GM18502 (cell line): ENCODE measurements around the gene BPIFB1.

Experiments used
- ATAC-seq: cut with Tn5 transposase; IDR thresholded peaks from one replicate; pipeline ENCODE4 v1.9.1; 2021; ENCODE audit warnings: mild to moderate bottlenecking; ENCODE audit not compliant: unreplicated experiment, poor library complexity

BPIFB1 gene

DNA sequence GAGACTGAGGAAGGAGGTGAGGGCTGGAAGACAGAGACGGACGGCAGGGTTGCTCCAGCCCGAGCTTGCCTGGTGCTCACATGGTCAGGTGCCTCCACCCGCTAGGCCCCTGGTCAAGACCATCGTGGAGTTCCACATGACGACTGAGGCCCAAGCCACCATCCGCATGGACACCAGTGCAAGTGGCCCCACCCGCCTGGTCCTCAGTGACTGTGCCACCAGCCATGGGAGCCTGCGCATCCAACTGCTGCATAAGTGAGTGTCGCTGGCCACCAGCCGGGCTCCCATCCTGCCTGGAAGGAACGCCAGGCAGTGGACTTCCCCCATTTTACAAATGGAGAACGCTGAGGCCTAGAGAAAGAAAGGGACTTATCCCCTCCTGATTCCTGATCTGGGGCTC is 7.8 kb downstream of the BPIFB1 start:
- ATAC-seq: no peak

DNA sequence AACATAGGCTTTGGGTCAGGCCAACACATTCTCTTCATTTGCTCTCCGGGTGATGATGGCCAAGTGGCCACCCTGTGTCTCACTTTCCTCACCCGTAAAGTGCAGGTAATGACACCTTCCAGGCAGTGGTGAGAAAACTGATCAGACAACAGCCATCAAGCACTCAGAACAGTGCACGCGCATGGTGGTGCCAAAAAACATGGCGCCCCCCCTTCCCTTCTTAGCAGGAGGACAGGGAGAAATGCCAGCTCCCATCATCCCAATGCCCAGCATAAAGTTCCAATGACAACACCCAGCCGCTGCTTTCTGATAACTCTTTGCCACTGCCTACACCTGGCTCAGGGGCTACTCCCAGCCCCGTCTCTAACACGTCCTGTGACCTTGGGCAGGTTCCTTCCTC is 8.4 kb downstream of the BPIFB1 start:
- no peak for ATAC-seq

DNA sequence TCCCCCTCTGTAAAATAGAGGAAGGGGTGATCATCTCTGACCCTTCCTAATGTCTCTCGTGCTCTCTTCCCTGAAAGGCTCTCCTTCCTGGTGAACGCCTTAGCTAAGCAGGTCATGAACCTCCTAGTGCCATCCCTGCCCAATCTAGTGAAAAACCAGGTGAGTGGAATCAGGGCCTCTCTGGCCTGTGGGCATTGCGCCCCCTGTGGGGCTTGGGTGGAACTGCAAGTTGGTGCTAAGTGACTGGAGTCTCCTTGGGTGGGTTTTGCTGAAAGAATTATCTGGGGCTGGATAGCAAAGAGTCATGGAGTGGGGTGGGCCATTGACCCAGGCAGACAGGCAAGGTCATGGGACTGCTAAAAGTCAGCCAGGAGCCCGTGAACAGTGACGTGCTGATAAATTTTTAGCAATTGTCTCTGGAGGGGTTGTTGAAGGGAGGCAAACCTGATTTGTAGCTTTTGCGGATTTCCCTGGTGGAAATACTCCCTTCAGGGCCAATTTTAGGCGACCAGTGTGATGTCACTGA is 8.9 kb downstream of the BPIFB1 start:
- no peak for ATAC-seq

DNA sequence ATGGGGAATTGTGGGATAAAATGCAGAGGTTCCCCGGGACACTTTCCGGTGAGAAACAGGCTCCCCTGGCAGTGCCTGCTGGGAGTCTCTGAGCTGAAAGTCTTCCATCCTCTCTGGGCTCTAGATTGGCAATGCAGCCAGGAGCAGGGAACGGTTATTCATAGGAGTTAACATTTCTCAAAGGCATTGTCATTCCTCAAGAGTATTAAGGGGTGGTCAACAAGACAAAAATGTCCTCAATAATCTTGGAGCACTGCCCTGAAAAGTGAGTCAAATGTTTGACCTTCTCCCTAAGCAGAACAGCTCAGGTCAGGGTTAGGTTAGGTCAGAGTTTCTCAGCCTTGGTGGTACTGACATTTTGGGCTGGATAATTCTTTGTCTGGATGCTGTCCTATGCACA is 13.2 kb downstream of the BPIFB1 start:
- no peak for ATAC-seq

DNA sequence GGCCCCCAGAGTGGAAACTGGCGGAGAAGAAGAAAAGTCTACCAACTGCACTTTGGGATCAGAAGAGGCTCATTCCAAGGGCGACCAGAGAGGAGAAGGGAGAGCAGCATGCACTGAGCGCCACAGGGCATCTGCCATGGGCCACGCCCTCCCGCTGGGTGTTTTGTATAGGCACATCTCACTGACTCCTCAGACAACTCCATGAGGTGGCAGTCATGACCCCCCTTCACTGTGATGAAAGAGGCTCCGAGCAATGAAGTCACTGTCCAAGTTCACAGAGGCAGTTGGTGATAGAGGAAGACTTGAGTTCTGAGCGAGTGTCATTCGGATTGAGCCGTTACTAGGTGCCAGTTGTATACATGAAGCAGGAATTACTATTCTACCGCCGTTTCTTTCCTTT is 15.4 kb downstream of the BPIFB1 start:
- ATAC-seq: no peak

DNA sequence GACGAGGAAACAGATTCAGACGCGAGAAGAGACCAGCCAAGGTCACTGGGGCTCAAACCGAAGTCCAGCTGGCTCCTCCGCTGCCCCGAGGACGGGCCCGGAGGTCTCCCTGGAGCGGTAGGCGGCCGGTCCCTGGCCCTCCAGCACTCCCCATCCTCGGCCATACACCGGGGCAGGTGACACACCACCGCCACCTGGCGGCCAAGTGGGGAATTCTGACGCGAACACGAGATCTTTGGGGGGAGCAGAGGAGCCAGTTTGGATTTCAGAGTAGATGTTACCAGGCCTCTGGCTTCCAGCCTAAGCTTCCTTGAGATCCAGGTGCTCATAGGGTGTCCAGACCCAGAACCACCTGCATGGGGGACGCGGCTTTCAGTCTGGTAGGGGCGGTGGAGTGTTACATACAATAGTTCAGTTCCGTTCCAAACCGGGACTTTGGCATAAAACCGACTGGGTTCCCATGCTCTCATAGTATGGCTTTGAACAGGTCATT is 16.1 kb downstream of the BPIFB1 start:
- no peak for ATAC-seq

DNA sequence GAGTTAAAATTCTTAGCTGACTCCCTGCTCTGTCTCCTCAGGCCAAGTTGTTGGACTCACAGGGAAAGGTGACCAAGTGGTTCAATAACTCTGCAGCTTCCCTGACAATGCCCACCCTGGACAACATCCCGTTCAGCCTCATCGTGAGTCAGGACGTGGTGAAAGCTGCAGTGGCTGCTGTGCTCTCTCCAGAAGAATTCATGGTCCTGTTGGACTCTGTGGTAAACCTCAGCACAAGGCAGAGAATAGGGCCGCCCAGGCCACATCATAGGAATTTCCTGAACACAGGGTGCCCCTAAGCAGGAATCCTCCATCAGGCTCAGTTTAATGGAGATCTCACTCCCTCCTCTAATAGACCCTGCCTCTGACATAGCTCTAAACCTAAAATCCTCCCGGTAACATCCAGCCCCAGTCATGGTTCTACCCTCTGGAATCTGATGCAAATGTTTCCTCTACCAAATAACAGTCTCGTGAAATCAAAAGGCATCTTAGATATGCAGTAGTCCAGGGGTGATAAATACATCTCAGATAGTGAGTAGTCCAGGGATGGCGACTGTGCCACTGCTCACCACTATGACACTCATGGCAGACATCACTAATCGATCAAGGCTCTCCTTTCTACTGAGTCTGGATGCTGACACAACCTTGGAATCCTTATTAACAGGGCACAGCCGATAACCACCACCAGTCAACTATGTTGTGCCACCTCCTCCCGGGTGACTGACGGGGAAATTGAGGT is 18.3 kb downstream of the BPIFB1 start:
- ATAC-seq: no peak

DNA sequence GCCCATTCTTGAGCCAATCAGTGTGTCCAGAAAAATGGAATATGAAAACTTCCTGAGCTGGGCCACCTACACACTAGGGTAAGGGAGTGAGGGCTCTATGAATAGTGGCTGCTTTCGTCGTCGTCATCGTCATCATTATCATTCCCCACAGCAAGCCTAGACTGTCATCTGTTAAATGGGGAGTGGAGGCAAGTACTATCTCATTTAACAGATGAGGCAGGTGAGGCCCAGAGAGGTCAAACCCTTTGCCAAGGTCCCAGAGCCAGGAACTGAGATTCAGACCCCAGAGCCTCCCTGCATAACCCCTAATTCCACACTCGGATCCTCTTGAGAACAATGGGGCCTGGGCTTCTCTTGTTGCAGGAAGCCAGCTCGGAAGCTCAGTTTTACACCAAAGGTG is 20.6 kb downstream of the BPIFB1 start:
- ATAC-seq: no peak

DNA sequence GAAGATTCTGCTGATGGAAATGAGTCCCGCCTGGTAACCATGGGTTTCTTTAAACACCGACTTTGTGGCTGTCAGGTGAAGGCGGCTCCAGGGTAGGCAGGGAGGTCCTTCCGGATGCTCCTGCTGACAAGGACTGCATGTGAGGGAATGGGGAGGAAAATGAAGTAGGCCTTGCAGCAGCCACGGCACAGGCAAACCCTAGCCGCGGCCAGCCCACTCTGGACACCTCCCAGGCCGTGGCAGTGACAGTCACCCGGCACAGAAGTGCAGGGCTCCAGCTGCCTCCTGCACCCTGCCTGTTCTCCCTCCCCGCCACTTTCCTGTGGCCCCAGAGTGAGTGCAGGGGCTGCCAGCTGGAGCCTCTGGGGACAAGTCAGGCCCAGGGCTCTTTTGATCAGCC is 21.0 kb downstream of the BPIFB1 start:
- no peak for ATAC-seq

DNA sequence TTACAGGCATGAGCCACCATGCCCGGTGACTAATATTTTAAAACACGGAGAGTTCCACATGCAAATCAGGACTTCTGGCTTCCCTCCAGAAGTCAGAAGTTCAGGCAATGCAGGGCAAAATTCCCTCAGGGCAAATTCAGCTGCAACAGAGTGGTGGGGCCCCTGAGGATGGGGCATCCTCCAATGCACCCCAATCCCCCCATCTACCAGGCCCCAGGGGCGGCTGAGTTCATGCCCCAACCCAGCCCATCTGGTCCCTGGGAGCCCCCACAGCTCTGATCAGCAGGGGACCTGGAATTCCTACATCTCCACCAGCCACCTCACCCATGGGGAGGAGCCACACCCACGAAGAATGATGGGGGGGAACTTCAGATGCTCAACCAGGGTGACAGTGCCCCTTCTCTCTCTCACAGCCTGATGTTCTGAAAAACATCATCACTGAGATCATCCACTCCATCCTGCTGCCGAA is 22.6 kb downstream of the BPIFB1 start:
- ATAC-seq: no peak

DNA sequence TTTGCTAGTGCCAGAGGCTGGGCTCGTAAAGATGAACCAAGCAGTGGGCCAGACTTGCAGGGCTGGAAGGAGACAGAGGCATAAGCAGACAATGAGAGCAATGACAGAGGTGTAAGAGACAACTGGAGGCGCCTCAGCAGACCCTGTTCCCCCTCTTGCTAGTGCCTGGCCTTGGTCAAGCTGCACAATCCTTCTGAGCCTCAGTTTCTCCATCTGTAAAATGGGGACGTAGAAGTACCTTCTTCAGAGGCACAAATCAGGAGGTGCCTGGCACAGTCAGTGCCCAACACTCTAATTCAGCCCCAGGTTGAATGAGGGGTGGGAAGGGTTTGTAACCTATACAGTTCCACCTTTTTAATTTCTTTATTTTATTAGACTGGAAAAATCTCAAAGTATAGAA is 23.2 kb downstream of the BPIFB1 start:
- ATAC-seq: no peak

DNA sequence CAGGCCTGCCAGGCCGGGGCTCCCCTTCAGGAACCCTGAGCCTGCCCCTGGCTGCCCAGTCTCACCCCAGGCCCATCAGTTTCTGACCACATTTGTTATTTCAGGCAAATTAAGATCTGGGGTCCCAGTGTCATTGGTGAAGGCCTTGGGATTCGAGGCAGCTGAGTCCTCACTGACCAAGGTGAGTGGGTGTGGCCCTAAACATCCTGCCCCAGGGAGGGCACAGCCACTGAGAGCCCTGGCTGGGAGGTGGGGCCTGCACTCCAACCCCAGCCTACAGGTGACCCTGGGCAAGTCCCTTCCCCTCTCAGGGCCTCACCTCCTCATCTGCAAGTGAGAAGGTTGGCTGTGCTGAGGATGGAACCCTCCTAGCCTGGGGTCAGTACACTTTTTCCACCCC is 23.8 kb downstream of the BPIFB1 start:
- no peak for ATAC-seq

DNA sequence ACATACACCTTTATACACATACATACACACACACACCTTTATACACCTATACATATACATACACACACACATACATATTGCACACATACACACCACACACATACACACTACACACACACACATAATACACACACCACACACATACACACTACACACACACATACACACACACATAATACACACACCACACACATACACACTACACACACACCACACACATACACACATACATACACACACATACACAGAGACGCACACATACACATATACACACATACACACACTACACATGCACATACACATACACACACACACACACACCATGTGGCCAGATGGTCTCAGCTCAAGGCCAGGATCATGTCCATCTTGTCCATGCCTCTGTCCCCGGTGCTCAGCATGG is 25.7 kb downstream of the BPIFB1 start:
- ATAC-seq: no peak

DNA sequence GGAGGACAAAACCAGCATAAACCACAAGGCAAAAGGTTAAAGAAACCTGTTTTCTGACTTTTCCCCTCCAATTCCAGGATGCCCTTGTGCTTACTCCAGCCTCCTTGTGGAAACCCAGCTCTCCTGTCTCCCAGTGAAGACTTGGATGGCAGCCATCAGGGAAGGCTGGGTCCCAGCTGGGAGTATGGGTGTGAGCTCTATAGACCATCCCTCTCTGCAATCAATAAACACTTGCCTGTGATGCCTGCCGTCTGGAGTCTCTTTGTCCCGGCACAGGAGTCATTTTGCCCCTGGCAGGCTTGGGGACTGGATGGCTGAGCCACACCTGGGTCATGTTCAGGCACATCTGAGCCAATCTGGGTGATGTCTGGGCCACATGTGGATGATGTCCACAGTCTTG is 26.6 kb downstream of the BPIFB1 start:
- no peak for ATAC-seq

DNA sequence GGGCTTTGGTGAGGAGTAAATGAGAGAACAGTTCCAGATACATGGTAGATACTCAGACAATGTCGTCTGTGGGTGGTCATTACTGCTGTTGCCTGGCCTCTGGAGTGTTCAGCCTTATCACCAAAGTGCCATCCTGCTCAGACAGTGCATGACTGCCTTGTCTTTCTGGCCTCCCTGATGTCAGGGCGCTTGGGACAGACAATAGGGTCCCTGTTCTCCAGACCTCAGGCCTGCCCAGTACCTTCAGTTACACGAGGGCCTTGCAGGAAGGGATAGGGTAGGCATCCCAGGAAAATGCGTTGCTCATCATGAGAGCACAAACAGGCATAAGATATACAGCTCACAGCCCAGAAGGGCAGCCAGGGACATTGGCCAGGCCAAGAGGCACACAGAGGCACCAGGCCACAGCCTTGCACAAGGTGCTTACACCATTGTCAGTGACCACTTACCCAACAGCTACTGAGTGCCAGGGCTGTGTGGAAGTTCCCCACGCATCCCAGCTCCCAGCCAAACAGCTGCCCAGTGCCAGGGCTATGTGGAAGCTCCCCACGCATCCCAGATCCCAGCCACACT is 27.4 kb downstream of the BPIFB1 start:
- ATAC-seq: no peak

DNA sequence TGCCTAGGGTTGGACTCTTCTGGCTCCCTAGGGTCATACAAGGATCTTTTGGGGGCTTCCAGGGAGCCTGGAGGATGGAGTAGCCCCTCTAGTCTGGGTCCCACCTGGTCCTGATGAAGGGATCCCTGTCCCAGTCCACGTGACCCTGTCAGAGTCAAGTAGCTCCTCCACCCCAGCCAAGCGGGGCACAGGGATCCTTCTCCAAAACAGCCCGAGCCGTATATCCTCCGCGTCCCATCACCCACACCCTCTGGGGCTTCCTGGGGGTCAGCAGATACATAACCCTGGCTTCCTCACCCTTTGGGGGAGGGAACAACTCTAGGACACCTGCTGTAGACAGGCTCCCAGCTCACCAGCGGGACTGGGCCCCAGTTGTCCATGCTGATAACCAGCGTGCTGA is 28.0 kb downstream of the BPIFB1 start:
- no peak for ATAC-seq

DNA sequence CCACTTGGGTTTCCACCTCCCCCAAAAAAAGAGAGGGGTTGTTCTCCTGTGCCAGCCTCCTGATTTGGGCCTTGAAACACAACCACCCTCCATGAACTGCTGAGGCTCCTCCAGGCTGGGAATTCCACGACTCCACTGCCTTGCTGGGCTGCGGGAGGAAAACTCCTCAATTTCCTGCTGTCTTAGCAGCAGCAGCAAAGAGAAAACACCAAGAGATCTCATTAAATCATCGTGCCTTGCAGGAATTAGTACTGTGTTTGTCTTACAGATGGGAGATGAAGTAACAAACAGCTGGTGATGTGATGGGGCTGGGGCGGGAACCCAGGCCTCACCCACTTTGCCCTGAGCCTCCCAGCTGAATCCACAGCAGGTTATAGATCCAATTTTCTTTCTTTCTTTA is 29.0 kb downstream of the BPIFB1 start:
- ATAC-seq: no peak

DNA sequence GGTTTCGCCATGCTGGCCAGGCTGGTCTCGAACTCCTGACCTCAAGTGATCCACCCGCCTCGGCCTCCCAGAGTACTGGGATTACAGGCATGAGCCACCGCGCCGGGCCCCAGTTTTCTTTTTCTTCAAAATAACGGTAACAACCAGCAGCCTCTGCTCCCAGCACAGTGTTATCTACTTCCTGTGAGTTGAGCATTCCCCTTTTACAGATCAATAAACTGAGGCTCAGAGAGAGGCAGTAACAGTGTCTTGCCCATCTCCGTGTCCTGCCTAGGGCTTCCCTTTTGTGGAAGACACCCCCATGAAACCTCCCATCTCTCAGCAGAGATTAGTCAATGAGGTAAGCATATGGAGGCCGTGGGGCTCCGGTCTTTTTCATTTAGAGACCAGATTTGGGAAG is 29.6 kb downstream of the BPIFB1 start:
- ATAC-seq: no peak

DNA sequence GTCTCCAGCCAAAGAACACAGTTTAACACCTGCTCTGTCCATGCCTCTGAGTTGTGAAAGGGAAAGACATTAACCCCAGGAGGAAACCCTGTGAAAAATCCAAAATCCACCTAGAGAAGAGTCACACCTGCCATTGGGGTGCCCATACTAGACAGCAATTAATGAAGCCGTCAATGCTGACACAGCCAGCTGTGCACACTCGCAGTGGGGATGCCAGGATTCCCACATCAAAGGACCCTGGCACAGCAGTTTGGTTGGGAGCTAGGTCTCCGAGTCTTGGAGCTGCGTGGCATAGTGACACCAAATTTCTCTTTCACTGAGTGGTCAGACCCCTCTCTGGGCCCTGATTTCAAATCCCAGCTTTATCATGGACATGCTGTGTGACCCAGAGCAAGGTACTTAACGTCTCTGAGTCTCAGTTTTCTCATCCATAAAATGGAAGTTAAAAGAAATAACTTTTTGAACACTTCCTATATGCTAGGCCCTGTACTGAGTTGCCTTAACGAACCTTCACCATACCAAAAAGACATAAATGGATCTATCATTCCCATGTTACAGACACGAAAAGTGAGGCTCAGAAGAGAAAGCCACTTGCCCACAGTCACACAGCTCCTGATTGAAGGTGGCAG is 30.8 kb downstream of the BPIFB1 start:
- no peak for ATAC-seq

DNA sequence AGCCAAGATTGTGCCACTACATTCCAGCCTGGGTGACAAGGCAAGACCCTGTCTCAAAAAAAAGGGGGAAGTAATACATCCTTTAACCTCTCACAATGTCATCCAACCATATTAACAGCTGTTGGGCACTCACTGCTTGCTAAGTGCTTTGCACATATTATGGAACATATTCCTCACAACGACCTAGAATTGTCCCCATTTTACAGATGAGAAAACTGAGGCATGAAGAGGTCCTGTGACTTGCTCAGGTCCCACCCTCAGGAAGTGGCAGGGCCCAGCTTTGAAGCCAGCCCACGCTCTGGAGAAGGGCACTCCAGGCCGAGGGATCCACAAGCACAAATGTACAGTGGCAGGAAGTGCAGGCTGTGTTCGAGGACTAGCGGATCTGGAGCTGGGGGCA is 33.3 kb downstream of the BPIFB1 start:
- ATAC-seq: no peak

DNA sequence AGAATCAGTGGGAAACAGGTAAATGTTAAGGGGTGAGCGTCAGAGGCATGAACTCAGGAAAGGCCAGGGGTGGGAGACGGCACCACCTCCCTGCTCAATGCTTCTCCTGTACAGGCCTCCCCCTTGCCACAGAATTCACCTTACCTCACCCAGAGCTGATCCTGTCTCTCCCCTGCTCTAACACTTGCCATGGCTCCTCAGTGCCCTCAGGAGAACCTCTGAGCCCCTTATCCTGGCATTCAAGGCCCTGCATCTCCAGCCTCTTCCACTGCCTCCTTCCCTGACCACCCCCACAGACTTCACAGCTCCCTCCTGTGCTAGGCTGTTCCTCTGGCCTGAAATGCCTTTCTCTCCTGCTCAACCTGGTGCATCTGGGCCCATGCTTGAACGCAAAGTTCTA is 33.9 kb downstream of the BPIFB1 start:
- no peak for ATAC-seq
